A549 (cell line): ENCODE data around the gene NAT10. TPM values are rescaled to one million over a fixed set of nuclear protein-coding genes. Genes with fewer than 3 reads are reported as not detected.

ENCODE experiments used
- ATAC-seq, 2 experiments: fragments of 200-7000 bp in 1 of 2; fragments of >200 bp in 1 of 2; cut with Nextera tagmentation in 1 of 2; cut with Tn5 transposase in 1 of 2; 3 replicates each; pipeline versions ENCODE4 v1.8.0 to v1.9.1; 2018 to 2020; ENCODE audit warnings: mild to moderate bottlenecking in 1 of 2, moderate library complexity in 1 of 2
- CTCF ChIA-PET: fragments of 300-600 bp; sonication (Branson Sonifier 250); formaldehyde crosslinking; extraction: SDS; loops from one replicate; lab custom pipeline; 2021; ENCODE audit warnings: antibody characterized with exemption, inconsistent platforms; lab: Yijun Ruan, JAX
- POLR2A ChIA-PET: fragments of 350-600 bp; formaldehyde crosslinking; extraction: SDS; loops from one replicate; lab custom pipeline; 2021; ENCODE audit warnings: antibody characterized with exemption, inconsistent platforms; lab: Yijun Ruan, JAX
- DNase-seq, 2 experiments: peaks; one replicate each; pipeline versions ENCODE4 v3.0.0 to v3.0.0-alpha.2; 2011 to 2016; ENCODE audit warnings: low read depth in 1 of 2, low spot score in 1 of 2
- FAIRE-seq: peaks from 2 replicates; lab custom pipeline; 2011; peaks lifted over from hg19 to GRCh38; lab: Jason Lieb, UNC
- H3K27ac ChIP-seq, 2 experiments: fragments of >200 bp; sonication (Bioruptor Twin); formaldehyde crosslinking; 3 replicates each; pipeline ENCODE4 v1.5.1; 2016 to 2017
- H3K4me1 ChIP-seq: fragments of >200 bp; sonication (Bioruptor Twin); formaldehyde crosslinking; 3 replicates; pipeline ENCODE4 v1.6.1; 2016
- H3K4me2 ChIP-seq: fragments of >200 bp; sonication (Bioruptor Twin); formaldehyde crosslinking; 3 replicates; pipeline ENCODE4 v1.6.1; 2016
- H3K4me3 ChIP-seq: fragments of >200 bp; sonication (Bioruptor Twin); formaldehyde crosslinking; 3 replicates; pipeline ENCODE4 v1.5.1; 2016
- H3K9me3 ChIP-seq: fragments of >200 bp; sonication (Bioruptor Twin); formaldehyde crosslinking; 3 replicates; pipeline ENCODE4 v1.6.1; 2016
- BCL3 ChIP-seq: fragments of >200 bp; sonication (Bioruptor Twin); formaldehyde crosslinking; IDR thresholded peaks from 3 replicates; pipeline ENCODE4 v1.6.1; 2016
- CBX2 ChIP-seq: fragments of 200-600 bp; sonication (generic); IDR thresholded peaks from 2 replicates; pipeline ENCODE4 v1.6.1; 2016; ENCODE audit warnings: low read depth, mild to moderate bottlenecking, borderline replicate concordance
- E2F6 ChIP-seq: IDR thresholded peaks from 2 replicates; pipeline ENCODE4 v1.6.1; 2012; ENCODE audit warnings: low read depth, borderline replicate concordance
- EP300 ChIP-seq, 2 experiments: fragments of >200 bp; sonication (Bioruptor Twin); formaldehyde crosslinking; IDR thresholded peaks; 2 replicates in 1 of 2; 3 replicates in 1 of 2; pipeline ENCODE4 v1.6.1; 2016 to 2017
- FOSL2 ChIP-seq, 2 experiments: fragments of 450-650 bp in 1 of 2; fragments of >200 bp in 1 of 2; sonication (Bioruptor Twin) in 1 of 2; formaldehyde crosslinking; IDR thresholded peaks; 2 replicates each; pipeline versions ENCODE4 v1.5.0 to v1.6.1; 2016 to 2020; ENCODE audit warnings: mild to moderate bottlenecking in 1 of 2, moderate library complexity in 1 of 2
- GATA3 ChIP-seq: IDR thresholded peaks from 2 replicates; pipeline ENCODE4 v1.6.1; 2012; ENCODE audit warnings: borderline replicate concordance
- HEYL ChIP-seq: fragments of 250-450 bp; sonication (Bioruptor Pico); IDR thresholded peaks from 2 replicates; pipeline ENCODE4 v1.8.0; 2021; ENCODE audit warnings: mild to moderate bottlenecking, moderate library complexity
- JUN ChIP-seq, 2 experiments: fragments of >200 bp; sonication (Bioruptor Twin); formaldehyde crosslinking; IDR thresholded peaks; 2 replicates in 1 of 2; 3 replicates in 1 of 2; pipeline ENCODE4 v1.6.1; 2016 to 2017
- KDM1A ChIP-seq: fragments of 200-600 bp; sonication (generic); IDR thresholded peaks from 2 replicates; pipeline ENCODE4 v1.6.1; 2016; ENCODE audit warnings: low read depth, mild to moderate bottlenecking
- MAX ChIP-seq: IDR thresholded peaks from 2 replicates; pipeline ENCODE4 v1.6.1; 2012
- MYC ChIP-seq: IDR thresholded peaks from 2 replicates; pipeline ENCODE4 v1.6.1; 2012; ENCODE audit warnings: mild to moderate bottlenecking, inconsistent platforms, low read length, improper control_type of control experiment, borderline replicate concordance
- NPAS2 ChIP-seq: fragments of 250-450 bp; sonication (Bioruptor Pico); IDR thresholded peaks from 2 replicates; pipeline ENCODE4 v1.8.0; 2022; ENCODE audit warnings: mild to moderate bottlenecking, moderate library complexity, borderline replicate concordance
- PBX3 ChIP-seq: IDR thresholded peaks from 2 replicates; pipeline ENCODE4 v1.6.1; 2012
- PHF8 ChIP-seq: fragments of 200-600 bp; sonication (generic); IDR thresholded peaks from 2 replicates; pipeline ENCODE4 v1.6.1; 2016; ENCODE audit warnings: low read depth, mild to moderate bottlenecking, antibody characterized with exemption, moderate library complexity, borderline replicate concordance
- ZC3H11A ChIP-seq: fragments of 450-650 bp; IDR thresholded peaks from 2 replicates; pipeline ENCODE4 v1.6.1; 2014; ENCODE audit warnings: antibody characterized with exemption, mild to moderate bottlenecking
- ZSCAN20 ChIP-seq: fragments of 250-450 bp; sonication (Bioruptor Pico); IDR thresholded peaks from 2 replicates; pipeline ENCODE4 v1.8.0; 2022; ENCODE audit warnings: mild to moderate bottlenecking, moderate library complexity
- WGBS: methylation state at CpG from one replicate; pipeline ENCODE4 v1.1.6; 2017; ENCODE audit errors: missing lambda C conversion rate; 5-methylcytosine and 5-hydroxymethylcytosine counted together
- polyA plus RNA-seq, 4 experiments: library from polyadenylated mRNA; depleted of rRNA in 3 of 4; stranded (reverse); fragments of >200 nt; fragmentation: RNase III in 1 of 4; extraction: RNeasy Plus Mini Kit Qiagen cat#74134 plus additional on column Dnase treatment in 1 of 4; gene quantifications; 2 replicates in 3 of 4; 3 replicates in 1 of 4; pipeline ENCODE4 v1.2.3, GENCODE V29; 2011 to 2017
- small RNA-seq, 6 experiments: library from RNA; depleted of rRNA; stranded (forward); fragments of <200 nt; gene quantifications; one replicate each; pipeline ENCODE3, GENCODE V24; 2012

Gene NAT10
- polyA plus RNA-seq, 2 of the 4 experiments (the other 2 are of a cell fraction): 38.6 to 59.3 TPM

GRCh38 chr11:34192481-34193401 is 87.3 kb downstream of the NAT10 start:
- peaks cover 28% of the 10 kb centered on the region for H3K4me1 ChIP-seq
- FAIRE-seq: no peak
- POLR2A ChIA-PET: interaction anchor here (1.0 to 2.4 kb wide), 3 partner anchors 19 to 165 kb away, joined by 3 to 10 read pairs (median 8); partner anchors contain the start of gene ABTB2
- H3K4me3 ChIP-seq: no peak overlapping the region
- CTCF ChIA-PET: interaction anchor here (0.6 to 2.7 kb wide), 8 partner anchors 11 to 151 kb away, joined by 3 to 21 read pairs (median 4); no protein-coding TSS in a partner anchor
- TF ChIP-seq GATA3: 0 out of 2 replicates have a peak, but pooled peaks have one; percentile 26
- 0 out of 2 replicates have a peak, but pooled peaks have one; percentile 16 for TF ChIP-seq MAX
- peak; percentile 19; the same call in 1 of the 2 replicates for TF ChIP-seq FOSL2 (IDR thresholded peaks at IDR 0.05)
- TF ChIP-seq FOSL2 (CRISPR knock-in tag; IDR thresholded peaks at IDR 0.05): peak; percentile 48
- no peak for TF ChIP-seq NPAS2
- TF ChIP-seq KDM1A: no peak
- H3K9me3 ChIP-seq: no peaks in the 10 kb centered on the region
- peak; percentile 52 to 78 for DNase-seq
- ATAC-seq: peak; percentile 88
- peak overlapping the region; percentile 23 to 76; a peak in 3 of 6 replicates for H3K27ac ChIP-seq
- WGBS: 76% methylated on average over 12 of the region's 14 CpGs
- H3K4me2 ChIP-seq: peak overlapping the region; percentile 47

GRCh38 chr11:34194576-34195335 is 89.3 kb downstream of the NAT10 start:
- DNase-seq: no peak
- Histone ChIP-seq H3K4me2 (no peak overlapping the region), H3K4me3 (no peak overlapping the region), H3K9me3 (no peaks in the 10 kb centered on the region), H3K4me1 (peaks cover 23% of the 10 kb centered on the region), H3K27ac (no peak overlapping the region)
- CTCF ChIA-PET: interaction anchor here (0.6 to 2.7 kb wide), 6 partner anchors 10 to 163 kb away, joined by 3 to 21 read pairs (median 8); partner anchors contain the start of gene ABTB2
- TF ChIP-seq ZSCAN20 (CRISPR knock-in tag): no peak
- no peak for TF ChIP-seq MYC
- TF ChIP-seq EP300 (IDR thresholded peaks at IDR 0.05): no peak
- no peak for TF ChIP-seq JUN (IDR thresholded peaks at IDR 0.05)
- no peak for TF ChIP-seq BCL3
- TF ChIP-seq HEYL (CRISPR knock-in tag): no peak
- TF ChIP-seq ZC3H11A: no peak
- TF ChIP-seq CBX2: no peak
- TF ChIP-seq PBX3: no peak
- TF ChIP-seq NPAS2: no peak
- no peak for TF ChIP-seq E2F6
- TF ChIP-seq PHF8: no peak
- 81% methylated on average over 13 of the region's 13 CpGs for WGBS
- FAIRE-seq: no peak
- POLR2A ChIA-PET: interaction anchor here (0.7 to 2.4 kb wide), 2 partner anchors 20 to 163 kb away, joined by 3 to 10 read pairs; partner anchors contain the start of gene ABTB2
- ATAC-seq: no peak

Small RNA genes within 50 kb of the gene (small RNA-seq; reads per million reads assigned to genes)
- gene RF00019: 0 reads per million in 6 experiments

Other genes with a start within 250 kb of the NAT10 start
- 0.12 TPM in 2 replicates for gene LMO2, start 213.6 kb upstream of the NAT10 start, polyA plus RNA-seq (2011; rRNA removed)
- gene LMO2, start 213.6 kb upstream of the NAT10 start, polyA plus RNA-seq (2017; fragmentation: RNase III; extraction: RNeasy Plus Mini Kit Qiagen cat#74134 plus additional on column Dnase treatment): 0.15 to 0.21 TPM (median 0.16 TPM) in 3 replicates
- 224 and 255 TPM in 2 replicates for gene CAPRIN1, start 53.9 kb upstream of the NAT10 start, polyA plus RNA-seq (2011; rRNA removed)
- 159 to 178 TPM (median 165 TPM) in 3 replicates for gene CAPRIN1, start 53.9 kb upstream of the NAT10 start, polyA plus RNA-seq (2017; fragmentation: RNase III; extraction: RNeasy Plus Mini Kit Qiagen cat#74134 plus additional on column Dnase treatment)